ENCODE results near the gene SRL.
"Not testable (repeated sequence)": the region's sequence is repeated elsewhere in the genome, so short reads cannot be mapped to it uniquely, and the experiment has no call there.

The SRL gene

DNA sequence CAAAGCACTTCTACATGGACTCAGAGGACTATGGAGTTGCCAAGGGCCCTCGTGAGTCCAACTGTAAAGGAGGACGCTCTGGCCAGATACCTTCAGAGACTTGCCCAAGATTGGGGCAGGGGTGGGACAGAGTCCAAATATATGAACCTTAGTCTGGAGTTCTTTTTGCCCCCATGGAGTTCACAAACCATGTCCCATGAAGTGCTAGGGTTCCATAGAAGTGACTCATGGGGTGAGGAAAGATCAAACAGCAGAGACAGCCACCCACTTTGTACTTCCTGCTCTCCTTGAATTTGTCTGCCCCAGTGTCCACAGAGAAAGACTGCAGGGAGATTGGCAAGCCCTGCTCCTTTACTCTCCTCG is 29.0 kb downstream of the SRL start:
- DNase-seq, result peak; percentile 27
- in situ Hi-C loops (cut with HindIII; ENCODE audit: low pct_ligation_motif_present, low sequenced_read_pairs), result no loop called here
- Histone ChIP-seq H3K27me3 (replicated peaks) (no peaks in the 10 kb centered on the region), H3K4me3 (ENCODE audit: low read depth, low read length) (no peak overlapping the region), H3K36me3 (replicated peaks) (no peaks in the 10 kb centered on the region), H3K27ac (peak overlapping the region; percentile 1)
- TF ChIP-seq, protein P1, sequence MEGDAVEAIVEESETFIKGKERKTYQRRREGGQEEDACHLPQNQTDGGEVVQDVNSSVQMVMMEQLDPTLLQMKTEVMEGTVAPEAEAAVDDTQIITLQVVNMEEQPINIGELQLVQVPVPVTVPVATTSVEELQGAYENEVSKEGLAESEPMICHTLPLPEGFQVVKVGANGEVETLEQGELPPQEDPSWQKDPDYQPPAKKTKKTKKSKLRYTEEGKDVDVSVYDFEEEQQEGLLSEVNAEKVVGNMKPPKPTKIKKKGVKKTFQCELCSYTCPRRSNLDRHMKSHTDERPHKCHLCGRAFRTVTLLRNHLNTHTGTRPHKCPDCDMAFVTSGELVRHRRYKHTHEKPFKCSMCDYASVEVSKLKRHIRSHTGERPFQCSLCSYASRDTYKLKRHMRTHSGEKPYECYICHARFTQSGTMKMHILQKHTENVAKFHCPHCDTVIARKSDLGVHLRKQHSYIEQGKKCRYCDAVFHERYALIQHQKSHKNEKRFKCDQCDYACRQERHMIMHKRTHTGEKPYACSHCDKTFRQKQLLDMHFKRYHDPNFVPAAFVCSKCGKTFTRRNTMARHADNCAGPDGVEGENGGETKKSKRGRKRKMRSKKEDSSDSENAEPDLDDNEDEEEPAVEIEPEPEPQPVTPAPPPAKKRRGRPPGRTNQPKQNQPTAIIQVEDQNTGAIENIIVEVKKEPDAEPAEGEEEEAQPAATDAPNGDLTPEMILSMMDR (IDR thresholded peaks at IDR 0.05; ENCODE audit: low read depth, low read length, missing control alignments), result no peak

DNA sequence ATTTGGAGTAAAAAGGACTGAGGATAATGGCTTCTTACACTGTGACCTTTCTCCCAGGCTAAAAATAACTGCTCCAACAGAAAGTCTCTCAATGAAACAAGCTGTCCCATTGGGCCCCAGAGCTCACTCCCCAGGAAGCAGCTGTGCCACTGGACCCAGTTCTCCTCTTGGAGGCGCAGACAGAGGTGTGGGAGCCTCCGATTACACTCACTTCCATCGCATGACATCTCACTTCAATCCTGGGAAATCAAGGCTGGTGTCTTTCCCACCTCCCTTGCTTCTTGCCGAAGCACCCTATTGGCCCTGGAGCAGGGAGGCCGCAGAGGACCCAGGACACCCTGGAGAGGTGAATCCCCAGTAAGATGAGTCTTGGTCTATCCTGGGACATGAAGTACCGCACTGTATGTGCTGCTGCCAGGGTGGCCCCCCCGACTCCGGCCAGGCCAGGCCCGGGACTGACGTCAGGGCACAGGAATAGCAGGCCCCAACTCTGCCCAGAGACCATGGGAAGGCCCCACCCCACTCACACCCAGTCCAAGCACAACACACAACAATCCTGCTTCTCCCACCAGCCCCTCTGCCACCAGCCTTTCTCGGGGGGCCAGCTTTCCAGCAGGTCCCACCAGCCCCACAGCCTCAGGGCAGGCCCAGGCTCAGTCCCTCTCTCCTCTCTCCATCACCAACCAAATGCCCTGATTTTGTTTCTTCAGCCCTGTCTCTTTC is 29.5 kb downstream of the SRL start:
- no peaks in the 10 kb centered on the region for H3K27me3 ChIP-seq (replicated peaks)
- no peak for DNase-seq
- in situ Hi-C loops (cut with HindIII; ENCODE audit: low pct_ligation_motif_present, low sequenced_read_pairs), result no loop called here
- H3K27ac ChIP-seq, result peak overlapping the region; percentile 1
- H3K36me3 ChIP-seq (replicated peaks), result no peaks in the 10 kb centered on the region
- TF ChIP-seq, protein P1 (IDR thresholded peaks at IDR 0.05; ENCODE audit: low read depth, low read length, missing control alignments), result no peak
- H3K4me3 ChIP-seq (ENCODE audit: low read depth, low read length), result no peak overlapping the region

DNA sequence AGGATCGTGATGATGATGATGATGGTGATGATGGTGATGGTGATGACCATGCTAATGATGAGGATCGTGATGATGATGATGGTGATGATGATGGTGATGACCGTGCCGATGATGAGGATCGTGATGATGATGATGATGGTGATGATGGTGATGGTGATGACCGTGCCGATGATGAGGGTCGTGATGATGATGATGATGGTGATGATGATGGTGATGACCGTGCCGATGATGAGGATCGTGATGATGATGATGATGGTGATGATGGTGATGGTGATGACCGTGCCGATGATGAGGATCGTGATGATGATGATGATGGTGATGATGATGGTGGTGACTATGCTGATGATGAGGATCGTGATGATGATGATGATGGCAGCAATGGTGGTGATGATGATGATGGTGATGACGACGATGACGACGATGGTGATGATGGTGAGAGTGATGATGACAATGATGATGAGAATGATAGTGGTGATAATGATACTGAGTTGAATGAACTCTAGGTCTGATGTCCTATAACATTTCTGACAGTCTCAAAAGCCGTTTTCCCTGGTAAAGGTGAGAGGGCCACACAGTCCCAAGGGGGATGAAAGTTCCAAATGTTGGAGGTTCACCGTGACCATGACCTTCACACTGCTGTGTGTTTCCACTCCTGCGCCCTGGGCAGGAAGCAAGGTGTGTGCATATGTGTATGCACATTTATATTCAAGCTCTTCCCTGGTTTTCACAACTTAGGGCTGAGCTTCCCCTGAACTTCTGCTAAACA is 30.3 kb downstream of the SRL start:
- DNase-seq; in situ Hi-C loops (cut with HindIII; ENCODE audit: low pct_ligation_motif_present, low sequenced_read_pairs): not testable (repeated sequence)

DNA sequence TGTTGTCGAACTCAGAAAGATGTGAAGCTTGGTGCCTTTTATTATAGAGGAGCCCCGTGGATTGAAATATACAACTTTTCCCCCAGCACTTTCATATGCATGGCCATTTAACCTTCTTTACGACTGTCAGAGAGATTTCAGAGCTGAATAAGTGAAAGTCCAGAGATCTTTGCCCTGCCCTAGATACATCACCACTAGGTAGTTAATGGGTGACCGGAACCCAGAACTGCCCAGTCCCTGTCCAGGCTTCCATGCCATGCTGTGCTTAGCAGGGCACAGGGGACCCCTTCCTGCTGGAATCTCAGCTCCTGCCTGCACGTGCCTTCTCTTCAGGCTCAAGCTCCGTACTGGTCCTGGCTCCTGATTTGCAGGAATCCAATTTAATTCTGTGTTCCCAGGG is 32.2 kb downstream of the SRL start:
- TF ChIP-seq, protein P1 (IDR thresholded peaks at IDR 0.05; ENCODE audit: low read depth, low read length, missing control alignments), result no peak
- Histone ChIP-seq H3K27ac (no peak overlapping the region), H3K27me3 (replicated peaks) (no peaks in the 10 kb centered on the region), H3K36me3 (replicated peaks) (no peaks in the 10 kb centered on the region), H3K4me3 (ENCODE audit: low read depth, low read length) (no peak overlapping the region)
- DNase-seq, result no peak
- in situ Hi-C loops (cut with HindIII; ENCODE audit: low pct_ligation_motif_present, low sequenced_read_pairs), result no loop called here

More for the DNA sequence above, 30.3 kb downstream of the SRL start:
- H3K36me3 ChIP-seq (replicated peaks); H3K27ac ChIP-seq; H3K4me3 ChIP-seq (ENCODE audit: low read depth, low read length); H3K27me3 ChIP-seq (replicated peaks): not testable (repeated sequence)

DNA sequence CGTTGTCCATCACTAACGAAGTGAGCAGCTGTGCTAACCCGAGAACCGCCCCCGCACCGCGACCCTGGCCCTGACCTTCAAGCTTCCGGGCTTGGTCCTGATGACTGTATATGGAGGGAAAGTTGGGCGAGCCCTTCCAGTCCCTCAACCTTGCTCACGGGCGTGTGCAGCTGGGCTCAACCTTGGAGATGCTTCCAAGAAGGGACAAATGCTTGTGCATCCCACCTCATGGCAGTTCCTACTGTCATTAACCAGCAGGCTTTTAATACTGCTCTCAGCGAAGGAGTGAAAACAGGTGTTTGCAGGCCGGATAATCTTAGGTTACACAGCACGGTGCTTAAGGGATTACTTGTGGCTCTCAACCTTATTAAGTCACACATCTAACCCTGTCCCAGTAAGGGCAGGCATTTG is 33.5 kb downstream of the SRL start:
- no peak for DNase-seq
- TF ChIP-seq, protein P1 (IDR thresholded peaks at IDR 0.05; ENCODE audit: low read depth, low read length, missing control alignments), result no peak
- in situ Hi-C loops (cut with HindIII; ENCODE audit: low pct_ligation_motif_present, low sequenced_read_pairs), result no loop called here
- Histone ChIP-seq H3K27ac (no peak overlapping the region), H3K27me3 (replicated peaks) (no peaks in the 10 kb centered on the region), H3K36me3 (replicated peaks) (no peaks in the 10 kb centered on the region), H3K4me3 (ENCODE audit: low read depth, low read length) (no peak overlapping the region)

DNA sequence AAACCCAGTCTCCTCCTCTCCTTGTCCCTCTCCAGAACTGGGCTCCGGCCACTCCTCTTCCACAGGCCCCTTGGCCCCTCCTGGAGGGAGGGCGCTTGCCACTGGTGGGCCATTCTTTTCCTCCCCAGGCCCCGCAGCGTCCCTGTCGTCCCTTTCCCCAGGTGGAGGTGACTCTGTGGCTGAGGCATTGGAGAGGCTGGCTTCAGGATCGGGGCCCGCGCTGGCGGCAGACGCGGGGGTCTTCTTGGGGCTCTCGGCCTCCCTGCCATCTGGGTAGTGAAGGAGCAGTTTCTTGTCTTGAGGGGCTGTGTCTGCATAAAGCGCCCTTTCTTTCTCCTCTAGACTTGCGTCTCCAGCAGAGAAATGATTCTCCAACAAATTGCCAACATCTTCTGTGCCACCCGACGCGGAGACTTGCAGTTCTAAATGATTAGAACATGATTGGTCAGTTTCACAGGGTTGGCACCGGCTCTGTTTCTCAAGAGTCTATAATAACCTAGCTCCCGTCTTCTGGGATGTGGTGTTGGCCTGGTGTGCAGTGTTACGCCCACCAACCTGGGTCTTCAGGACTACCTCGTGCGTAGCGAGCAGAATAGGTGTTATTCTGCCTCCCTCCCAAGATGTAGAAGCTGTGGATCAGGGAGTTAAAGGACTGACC is 34.1 kb downstream of the SRL start:
- no peak overlapping the region for H3K27ac ChIP-seq
- H3K36me3 ChIP-seq (replicated peaks), result no peaks in the 10 kb centered on the region
- in situ Hi-C loops (cut with HindIII; ENCODE audit: low pct_ligation_motif_present, low sequenced_read_pairs), result no loop called here

More for the DNA sequence above, 34.1 kb downstream of the SRL start:
- Histone ChIP-seq H3K4me3 (ENCODE audit: low read depth, low read length) (no peak overlapping the region), H3K27me3 (replicated peaks) (no peaks in the 10 kb centered on the region)
- no peak for DNase-seq
- TF ChIP-seq, protein P1 (IDR thresholded peaks at IDR 0.05; ENCODE audit: low read depth, low read length, missing control alignments), result no peak
